Measurements from ENCODE around the gene LMAN2L.

DNA sequence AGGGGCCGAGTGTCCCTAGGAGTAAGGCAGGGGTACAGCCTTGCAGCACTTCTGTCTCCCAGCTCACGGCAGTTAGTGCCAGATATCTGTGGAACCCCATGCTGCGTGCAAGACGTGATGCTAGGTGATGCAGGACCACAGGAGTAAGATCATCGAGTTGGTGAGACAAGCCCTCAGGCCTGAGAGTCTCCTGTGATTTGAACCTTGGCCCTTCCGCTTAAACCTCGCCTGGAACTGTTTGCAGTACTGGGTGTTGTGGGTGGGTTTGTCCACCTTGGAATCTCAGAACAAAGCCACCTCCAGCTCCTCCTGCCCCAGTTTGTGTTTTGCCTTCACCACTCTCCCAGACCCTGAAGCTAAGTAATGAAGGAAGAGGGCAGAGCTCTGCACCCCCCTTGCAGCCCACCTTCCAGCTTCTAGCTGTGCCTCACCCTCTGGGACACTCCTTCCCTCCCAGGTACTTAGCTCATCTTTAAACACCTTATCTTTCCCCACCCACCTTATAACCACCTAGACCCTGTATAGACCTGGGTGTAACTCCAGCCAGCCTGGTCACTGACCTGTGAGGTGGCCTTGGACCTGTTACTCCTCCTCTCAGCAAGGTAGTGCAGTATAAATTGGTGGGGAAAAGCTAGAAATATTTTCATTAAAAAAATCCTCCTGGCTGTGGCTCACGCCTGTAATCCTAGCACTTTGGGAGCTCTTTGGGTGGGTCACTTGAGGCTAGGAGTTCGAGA, 27.4 kb upstream of the LMAN2L start:
- TF ChIP-seq CTCF (IDR thresholded peaks at IDR 0.05): no peak
- no peak for TF ChIP-seq SMC3 (IDR thresholded peaks at IDR 0.05; ENCODE audit: low read depth, low read length)
- TF ChIP-seq, protein P1, sequence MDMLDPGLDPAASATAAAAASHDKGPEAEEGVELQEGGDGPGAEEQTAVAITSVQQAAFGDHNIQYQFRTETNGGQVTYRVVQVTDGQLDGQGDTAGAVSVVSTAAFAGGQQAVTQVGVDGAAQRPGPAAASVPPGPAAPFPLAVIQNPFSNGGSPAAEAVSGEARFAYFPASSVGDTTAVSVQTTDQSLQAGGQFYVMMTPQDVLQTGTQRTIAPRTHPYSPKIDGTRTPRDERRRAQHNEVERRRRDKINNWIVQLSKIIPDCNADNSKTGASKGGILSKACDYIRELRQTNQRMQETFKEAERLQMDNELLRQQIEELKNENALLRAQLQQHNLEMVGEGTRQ (IDR thresholded peaks at IDR 0.05; ENCODE audit: borderline replicate concordance, low read depth, low read length): no peak
- TF ChIP-seq POLR2AphosphoS5 (IDR thresholded peaks at IDR 0.05; ENCODE audit: low read depth, low read length): no peak
- TF ChIP-seq GABPA (IDR thresholded peaks at IDR 0.05; ENCODE audit: low read depth): no peak
- no peak for TF ChIP-seq MAX (IDR thresholded peaks at IDR 0.05; ENCODE audit: low read depth)
